Measurements from ENCODE around the gene KLHL11.

DNA sequence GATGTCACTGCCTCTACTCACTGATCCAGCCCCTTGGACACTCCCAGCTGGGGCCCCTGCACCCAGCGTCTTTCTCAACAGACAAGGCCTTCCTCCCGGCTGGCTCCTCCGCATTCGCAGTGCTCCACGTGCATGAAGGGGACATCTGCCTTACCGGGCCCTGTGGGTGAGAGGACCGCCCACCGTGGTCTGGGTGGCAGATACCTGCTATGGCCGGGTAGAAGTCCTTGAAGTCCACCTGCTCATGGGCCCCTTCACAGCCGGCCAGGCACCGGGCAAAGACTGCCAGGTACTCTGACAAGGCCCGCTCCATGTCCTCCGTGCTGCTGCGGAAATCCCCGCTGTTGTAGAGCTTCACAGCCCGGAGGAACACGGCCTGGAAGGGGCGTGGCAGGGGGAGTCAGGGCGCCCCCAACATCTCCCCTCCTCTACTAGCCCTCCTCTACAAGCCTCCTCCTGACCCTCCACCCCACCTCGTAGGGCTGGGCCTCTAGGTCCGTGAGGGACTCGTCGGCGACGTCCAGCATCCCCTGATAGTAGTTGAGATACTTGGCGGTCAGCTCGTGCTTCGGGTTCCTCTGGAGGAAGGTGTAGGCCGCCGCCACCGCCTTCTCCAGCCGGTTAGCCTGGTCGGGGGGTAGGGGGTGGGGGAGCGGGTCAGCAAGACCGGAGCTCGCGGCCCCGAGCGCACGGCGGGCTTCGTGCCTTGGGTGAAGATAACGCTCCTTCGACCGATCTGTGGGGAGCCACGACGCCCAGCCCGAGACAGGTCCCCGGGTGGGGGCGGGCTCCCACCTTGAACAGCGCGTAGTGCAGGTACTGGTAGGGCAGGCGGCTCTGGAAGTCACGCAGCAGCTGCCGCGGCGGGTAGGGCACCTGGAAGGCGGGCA lies 54.3 kb downstream of the KLHL11 start:
- TF ChIP-seq, protein P1, sequence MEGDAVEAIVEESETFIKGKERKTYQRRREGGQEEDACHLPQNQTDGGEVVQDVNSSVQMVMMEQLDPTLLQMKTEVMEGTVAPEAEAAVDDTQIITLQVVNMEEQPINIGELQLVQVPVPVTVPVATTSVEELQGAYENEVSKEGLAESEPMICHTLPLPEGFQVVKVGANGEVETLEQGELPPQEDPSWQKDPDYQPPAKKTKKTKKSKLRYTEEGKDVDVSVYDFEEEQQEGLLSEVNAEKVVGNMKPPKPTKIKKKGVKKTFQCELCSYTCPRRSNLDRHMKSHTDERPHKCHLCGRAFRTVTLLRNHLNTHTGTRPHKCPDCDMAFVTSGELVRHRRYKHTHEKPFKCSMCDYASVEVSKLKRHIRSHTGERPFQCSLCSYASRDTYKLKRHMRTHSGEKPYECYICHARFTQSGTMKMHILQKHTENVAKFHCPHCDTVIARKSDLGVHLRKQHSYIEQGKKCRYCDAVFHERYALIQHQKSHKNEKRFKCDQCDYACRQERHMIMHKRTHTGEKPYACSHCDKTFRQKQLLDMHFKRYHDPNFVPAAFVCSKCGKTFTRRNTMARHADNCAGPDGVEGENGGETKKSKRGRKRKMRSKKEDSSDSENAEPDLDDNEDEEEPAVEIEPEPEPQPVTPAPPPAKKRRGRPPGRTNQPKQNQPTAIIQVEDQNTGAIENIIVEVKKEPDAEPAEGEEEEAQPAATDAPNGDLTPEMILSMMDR (IDR thresholded peaks at IDR 0.05; ENCODE audit: insufficient read depth, low read length, poor library complexity, severe bottlenecking), result no peak
- no peak for TF ChIP-seq EZH2phosphoT487 (conservative IDR thresholded peaks at IDR 0.05; ENCODE audit: low read length)

Data from SU-DHL-6 (cell line).